22Rv1 (cell line): Measurements from ENCODE around the gene MUC2.

Experiments used
- H3K27ac ChIP-seq: fragments of 450-650 bp; 2 replicates; pipeline ENCODE4 v1.5.1; 2017
- CTCF ChIP-seq: fragments of 450-650 bp; IDR thresholded peaks from 2 replicates; pipeline ENCODE4 v1.5.1; 2017; ENCODE audit warnings: mild to moderate bottlenecking
- ZFX ChIP-seq: fragments of 450-650 bp; IDR thresholded peaks from 2 replicates; pipeline ENCODE4 v1.6.1; 2017; ENCODE audit warnings: antibody characterized with exemption, borderline replicate concordance

Gene MUC2

DNA sequence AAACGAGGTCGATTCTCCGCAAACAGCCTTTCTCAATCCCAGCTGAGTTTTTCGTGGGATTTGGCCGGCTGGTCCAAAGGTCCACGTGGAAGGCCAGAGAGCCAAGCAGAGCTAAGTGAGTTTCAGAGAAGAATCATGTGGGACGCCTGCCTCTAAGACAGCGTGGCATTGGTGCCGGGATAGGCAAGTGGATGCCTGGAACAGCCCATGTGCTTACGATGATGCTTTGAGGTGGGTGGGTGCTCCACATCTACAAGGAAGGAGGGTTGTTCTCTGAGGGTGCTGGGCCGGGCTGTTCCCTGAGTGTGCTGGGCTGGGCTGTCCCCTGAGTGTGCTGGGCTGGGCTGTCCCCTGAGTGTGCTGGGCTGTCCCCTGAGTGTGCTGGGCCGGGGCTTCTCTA is 41.4 kb downstream of the MUC2 start:
- H3K27ac ChIP-seq, result no peak overlapping the region
- TF ChIP-seq ZFX, result no peak
- no peak for TF ChIP-seq CTCF

GRCh38 chr11:1116666-1117390 is 42.2 kb downstream of the MUC2 start:
- TF ChIP-seq CTCF (no peak), ZFX (no peak)
- no peak overlapping the region for H3K27ac ChIP-seq

DNA sequence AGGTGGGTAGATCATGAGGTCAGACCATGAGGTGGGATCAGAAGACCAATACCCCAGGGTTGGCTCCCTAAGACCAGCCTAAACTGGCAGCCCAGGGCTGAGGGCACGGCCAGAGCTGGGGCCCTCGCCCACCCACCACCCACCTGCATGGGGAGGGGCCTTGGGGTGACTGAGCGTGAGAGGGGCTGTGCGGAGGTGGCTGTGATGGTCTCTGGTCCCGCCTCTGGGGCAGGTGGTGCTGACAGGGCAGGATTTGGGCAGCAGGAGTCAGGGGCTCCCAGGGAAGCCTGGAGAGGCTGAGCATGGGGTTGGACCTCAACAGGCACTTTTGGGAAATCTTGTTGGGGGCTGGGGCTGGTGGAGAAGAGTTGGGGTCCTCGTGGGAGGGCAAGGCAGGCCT is 43.3 kb downstream of the MUC2 start:
- no peak overlapping the region for H3K27ac ChIP-seq

DNA sequence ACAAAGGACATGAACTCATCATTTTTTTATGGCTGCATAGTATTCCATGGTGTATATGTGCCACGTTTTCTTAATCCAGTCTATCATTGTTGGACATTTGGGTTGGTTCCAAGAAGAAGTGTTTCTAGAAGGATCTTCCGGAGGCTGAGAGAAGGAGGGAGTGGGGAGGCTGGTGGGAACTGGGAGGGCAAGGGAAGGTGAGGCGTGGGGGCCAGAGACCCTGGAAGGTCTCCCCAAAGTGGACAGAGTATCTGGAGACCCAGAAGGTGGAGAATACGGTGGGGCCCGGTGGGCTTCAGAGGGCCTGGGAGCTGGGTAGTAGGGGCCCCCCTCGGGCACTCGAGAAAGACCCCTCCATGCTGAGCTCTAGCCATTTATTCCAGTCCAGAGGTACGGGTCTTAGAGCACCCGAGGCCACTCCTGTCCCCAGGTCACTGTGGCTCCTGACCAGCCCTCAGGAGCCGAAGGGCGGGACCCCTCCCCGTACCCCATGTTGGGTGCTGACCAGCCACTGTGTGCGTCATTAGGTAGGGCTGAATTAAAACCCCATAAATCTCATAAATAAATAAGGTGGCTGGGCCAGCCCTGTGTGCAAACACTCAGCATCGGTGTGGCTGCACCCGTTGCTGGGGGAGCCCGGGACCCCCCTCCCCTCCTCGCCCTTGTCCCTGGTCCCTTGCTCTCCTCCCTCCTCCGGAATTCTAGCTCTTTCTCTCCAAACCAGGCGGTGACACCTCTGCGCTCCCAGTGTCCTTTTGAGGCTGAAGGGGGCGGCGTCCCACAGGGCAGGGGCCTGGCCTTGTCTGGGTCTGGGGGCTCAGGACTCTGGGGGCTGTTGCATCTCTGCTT is 44.3 kb downstream of the MUC2 start:
- no peak overlapping the region for H3K27ac ChIP-seq

More for the DNA sequence above, 43.3 kb downstream of the MUC2 start:
- TF ChIP-seq ZFX, result no peak
- TF ChIP-seq CTCF, result no peak

DNA sequence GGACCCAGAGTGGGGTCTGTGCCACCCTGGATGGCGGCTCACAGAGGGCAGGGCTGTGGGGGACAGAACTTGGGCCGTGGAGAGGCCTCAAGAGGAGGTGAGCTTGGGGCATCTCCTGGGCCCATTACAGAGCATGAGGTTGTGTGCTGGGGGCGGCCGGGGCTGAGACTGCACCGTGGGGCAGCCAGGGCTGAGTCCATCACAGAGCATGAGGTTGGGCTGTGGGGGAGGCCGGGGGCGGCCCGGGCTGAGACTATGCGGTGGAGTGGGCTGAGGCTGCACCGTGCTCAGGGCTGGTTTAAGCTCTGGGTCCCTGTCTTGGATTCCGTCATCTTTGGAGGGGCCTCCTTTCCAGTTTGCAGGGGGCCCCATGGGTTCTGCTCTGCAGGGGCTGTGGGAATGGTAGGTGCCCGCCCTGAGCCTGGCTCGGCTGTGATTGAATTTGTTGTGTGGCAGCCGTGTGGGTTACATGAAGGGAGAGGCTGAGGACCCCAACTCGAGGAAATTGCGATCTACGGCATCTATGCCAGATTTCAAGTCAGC is 45.0 kb downstream of the MUC2 start:
- TF ChIP-seq CTCF, result no peak
- no peak for TF ChIP-seq ZFX
- H3K27ac ChIP-seq, result no peak overlapping the region

More for the DNA sequence above, 44.3 kb downstream of the MUC2 start:
- TF ChIP-seq ZFX (no peak), CTCF (no peak)

DNA sequence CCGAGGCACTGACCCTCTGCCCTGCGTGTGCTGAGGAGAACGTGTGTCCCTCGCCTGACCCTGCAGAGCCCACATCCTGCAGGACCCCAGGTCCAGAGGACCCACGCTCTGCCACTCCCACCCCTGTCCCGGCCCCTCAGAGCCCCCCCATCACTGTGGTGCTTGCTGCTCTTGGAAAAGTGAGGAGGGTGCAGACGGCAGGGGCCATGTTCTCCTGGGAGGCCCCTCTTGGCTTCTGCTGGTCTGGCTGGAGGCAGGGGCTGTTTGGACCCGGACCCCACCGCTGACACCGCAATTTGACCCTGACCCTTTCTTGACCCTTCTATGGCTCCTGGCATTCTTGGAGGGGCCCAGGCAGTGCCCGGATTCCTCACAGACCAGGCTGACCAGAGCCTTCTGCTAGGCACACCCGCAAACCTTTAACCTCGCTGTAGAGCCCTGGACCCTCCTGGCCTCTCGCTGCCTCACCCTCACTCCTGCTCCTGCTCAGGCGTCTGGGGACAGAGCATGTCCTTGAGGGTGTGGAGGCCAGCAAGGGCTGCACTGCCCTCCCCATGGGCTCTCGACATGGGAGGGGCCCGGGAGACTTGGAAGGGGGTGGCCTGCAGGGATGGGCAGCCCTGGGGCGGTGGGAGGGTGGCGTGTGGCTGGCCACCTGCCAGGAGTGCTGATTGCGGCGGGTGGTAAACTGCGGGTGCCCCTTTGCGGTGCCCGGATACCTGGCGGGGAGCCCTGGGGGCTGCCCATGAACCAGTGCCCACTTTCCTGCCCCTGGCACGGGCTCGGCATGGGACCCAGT is 46.1 kb downstream of the MUC2 start:
- H3K27ac ChIP-seq, result no peak overlapping the region
- TF ChIP-seq ZFX (no peak), CTCF (no peak)
